Activated CD8-positive, alpha-beta memory T cell treated with anti-CD3 and anti-CD28 coated beads for 48 hours (primary cell): ENCODE results near the gene GLI3.

Source experiments
- DNase-seq, 3 experiments: peaks; one replicate each; pipeline ENCODE4 v3.0.0-alpha.2; 2020; ENCODE audit warnings: low read depth in 2 of 3, low spot score in 2 of 3

The GLI3 gene

GRCh38 chr7:42011846-42012245 lies 225.2 kb downstream of the GLI3 start:
- no peak for DNase-seq

- no peak for DNase-seq
Measured at GRCh38 chr7:42010751-42011150, 226.3 kb downstream of the GLI3 start.

GRCh38 chr7:42006801-42007513 lies 230.1 kb downstream of the GLI3 start:
- DNase-seq, result no peak

- no peak for DNase-seq
Measured at GRCh38 chr7:42002654-42003053, 234.4 kb downstream of the GLI3 start.

GRCh38 chr7:41999736-42000283 lies 237.2 kb downstream of the GLI3 start:
- DNase-seq, result no peak

- no peak for DNase-seq
Measured at GRCh38 chr7:41998041-41998440, 239.0 kb downstream of the GLI3 start.

GRCh38 chr7:41997151-41997550 lies 239.9 kb downstream of the GLI3 start:
- DNase-seq, result no peak

GRCh38 chr7:41996381-41997035 lies 240.5 kb downstream of the GLI3 start:
- no peak for DNase-seq

GRCh38 chr7:41995632-41996271 lies 241.3 kb downstream of the GLI3 start:
- no peak for DNase-seq

- DNase-seq, result no peak
Measured at GRCh38 chr7:41994746-41995110, 242.3 kb downstream of the GLI3 start.

- DNase-seq, result no peak
Measured at GRCh38 chr7:41994036-41994745, 242.8 kb downstream of the GLI3 start.

GRCh38 chr7:41992881-41993867 lies 243.8 kb downstream of the GLI3 start:
- DNase-seq, result no peak

GRCh38 chr7:41984888-41985287 lies 252.1 kb downstream of the GLI3 start:
- DNase-seq, result no peak

- no peak for DNase-seq
Measured at GRCh38 chr7:41981046-41982040, 255.7 kb downstream of the GLI3 start.

- no peak for DNase-seq
Measured at GRCh38 chr7:41979834-41980307, 257.1 kb downstream of the GLI3 start.

GRCh38 chr7:41978858-41979257 lies 258.2 kb downstream of the GLI3 start:
- no peak for DNase-seq

GRCh38 chr7:41977661-41978060 lies 259.3 kb downstream of the GLI3 start:
- no peak for DNase-seq

- no peak for DNase-seq
Measured at GRCh38 chr7:41977151-41977651, 259.8 kb downstream of the GLI3 start.

GRCh38 chr7:41976411-41976810 lies 260.6 kb downstream of the GLI3 start:
- no peak for DNase-seq
